Measurements from ENCODE around the gene RBMS1.
"Not testable (repeated sequence)": the region's sequence is repeated elsewhere in the genome, so short reads cannot be mapped to it uniquely, and the experiment has no call there.

RBMS1 gene

DNA sequence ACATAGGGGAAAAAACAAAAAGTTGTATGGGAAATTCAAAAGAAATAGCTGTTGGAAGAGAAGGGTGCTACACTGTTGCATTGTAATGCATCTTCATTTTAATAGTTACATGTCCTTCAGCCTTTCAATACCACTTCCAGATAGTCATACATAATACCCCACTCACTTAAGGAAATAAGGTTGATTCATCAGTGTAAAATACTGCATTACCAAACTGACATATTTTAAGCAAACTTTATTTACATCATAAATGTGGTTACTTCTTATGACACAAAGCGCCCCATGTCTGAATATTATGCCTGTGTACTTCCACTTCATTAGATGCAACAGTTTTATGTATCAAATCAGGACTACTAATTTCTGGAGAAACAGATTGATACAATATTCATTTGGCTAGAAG is 4.5 kb downstream of the RBMS1 start:
- Mint-ChIP-seq H3K4me3 (no peak overlapping the region), H3K36me3 (ENCODE audit: low read depth) (no peaks in the 10 kb centered on the region), H3K27ac (peak overlapping the region; percentile 47), H3K4me1 (peaks cover 73% of the 10 kb centered on the region), H3K9me3 (no peaks in the 10 kb centered on the region), H3K27me3 (no peaks in the 10 kb centered on the region)
- DNase-seq (no peak), ATAC-seq (peak; percentile 26)

DNA sequence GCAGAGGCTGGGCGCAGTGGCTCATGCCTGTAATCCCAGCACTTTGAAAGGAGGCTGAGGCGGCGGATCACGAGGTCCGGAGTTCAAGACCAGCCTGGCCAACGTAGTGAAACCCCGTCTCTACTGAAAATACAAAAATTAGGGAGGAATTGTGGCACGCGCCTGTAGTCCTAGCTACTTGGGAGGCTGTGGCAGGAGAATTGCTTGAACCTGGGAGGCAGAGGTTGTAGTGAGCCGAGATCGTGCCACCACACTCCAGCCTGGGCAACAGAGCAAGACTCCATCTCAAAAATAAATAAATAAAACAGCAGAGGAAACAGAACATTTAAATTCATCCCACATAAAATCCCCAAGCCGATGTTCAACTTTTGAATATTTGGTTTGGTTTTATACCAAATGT is 5.3 kb downstream of the RBMS1 start:
- not testable (repeated sequence) for H3K27ac Mint-ChIP-seq; H3K36me3 Mint-ChIP-seq (ENCODE audit: low read depth); H3K27me3 Mint-ChIP-seq; H3K9me3 Mint-ChIP-seq; DNase-seq; ATAC-seq; H3K4me3 Mint-ChIP-seq
- peaks cover 79% of the 10 kb centered on the region for H3K4me1 Mint-ChIP-seq

DNA sequence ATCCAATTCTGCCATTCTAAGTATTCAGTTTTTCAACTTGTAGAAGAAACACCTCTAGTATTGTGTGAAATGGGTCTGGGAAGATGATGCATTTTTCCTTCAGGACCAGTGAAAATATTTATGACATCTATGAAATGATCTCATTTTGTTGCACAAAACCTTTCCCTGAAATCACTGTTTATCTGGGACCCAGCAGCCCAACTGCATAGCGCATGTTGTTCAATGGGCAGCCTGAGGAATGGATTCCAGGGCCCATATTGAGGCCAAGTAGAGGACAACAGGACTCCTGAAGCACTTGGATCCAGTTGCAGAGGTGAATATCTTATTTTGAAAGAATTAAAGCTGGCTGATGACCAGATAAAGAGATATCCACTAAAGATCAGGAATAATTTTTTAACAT is 7.3 kb downstream of the RBMS1 start:
- Mint-ChIP-seq H3K4me1 (peaks cover 82% of the 10 kb centered on the region), H3K9me3 (no peaks in the 10 kb centered on the region), H3K27ac (no peak overlapping the region), H3K36me3 (ENCODE audit: low read depth) (no peaks in the 10 kb centered on the region), H3K4me3 (no peak overlapping the region), H3K27me3 (no peaks in the 10 kb centered on the region)
- no peak for ATAC-seq
- DNase-seq = no peak

DNA sequence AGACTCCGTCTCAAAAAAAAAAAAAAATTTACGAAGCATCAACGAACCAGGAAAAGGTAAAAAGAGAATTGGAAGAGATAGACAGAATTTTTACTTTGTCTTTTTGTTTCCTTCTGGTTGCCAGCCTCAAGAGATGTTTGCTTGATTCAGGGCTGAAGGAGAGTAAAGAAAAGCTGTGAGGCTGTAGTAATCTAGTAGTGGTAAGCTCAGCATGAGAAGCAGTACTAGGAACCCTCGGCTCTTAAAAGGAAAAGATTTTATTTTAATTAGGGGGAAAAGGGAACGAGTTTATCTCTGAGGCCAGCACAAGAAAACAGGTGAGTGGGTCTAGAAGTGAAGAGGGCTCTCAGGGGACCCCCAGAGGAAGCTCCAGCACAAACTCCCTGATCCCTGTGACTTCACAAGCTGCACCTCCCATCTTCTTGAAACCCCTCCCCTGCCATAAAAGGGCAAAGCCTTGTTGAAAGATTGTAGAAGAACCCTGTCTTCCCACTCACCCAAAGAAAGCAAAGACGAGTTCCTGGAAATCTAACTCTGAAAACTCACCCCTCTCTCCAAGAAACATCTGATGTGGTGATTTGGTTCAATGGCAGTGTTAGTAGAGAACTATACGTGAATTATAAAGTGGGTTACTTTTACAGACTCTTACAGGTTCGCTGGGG is 8.6 kb downstream of the RBMS1 start:
- peaks cover 75% of the 10 kb centered on the region for H3K4me1 Mint-ChIP-seq
- ATAC-seq (peak; percentile 74), DNase-seq (no peak)
- no peaks in the 10 kb centered on the region for H3K9me3 Mint-ChIP-seq
- H3K4me3 Mint-ChIP-seq = peak overlapping the region; percentile 44
- no peaks in the 10 kb centered on the region for H3K36me3 Mint-ChIP-seq (ENCODE audit: low read depth)
- H3K27me3 Mint-ChIP-seq = no peaks in the 10 kb centered on the region
- H3K27ac Mint-ChIP-seq = peak overlapping the region; percentile 78

DNA sequence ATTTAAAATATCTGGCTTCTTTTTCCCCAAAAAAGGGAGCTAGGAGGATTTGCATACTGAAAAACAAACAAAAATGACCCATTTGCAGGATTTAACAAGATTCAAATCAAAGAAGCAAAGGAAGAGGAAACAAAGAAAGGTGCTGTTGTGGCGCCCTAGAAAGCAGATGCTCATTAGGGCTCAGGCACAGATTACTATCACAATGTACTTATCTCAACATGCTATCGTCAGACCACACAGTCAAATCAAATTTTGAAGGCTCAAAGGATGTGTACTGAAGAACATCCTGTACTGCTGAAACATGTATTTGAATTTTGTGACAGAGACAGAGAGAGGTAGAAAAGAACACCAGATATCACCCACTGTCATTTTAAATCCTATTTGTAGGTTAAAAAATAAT is 10.9 kb downstream of the RBMS1 start:
- peak; percentile 62 for ATAC-seq
- no peaks in the 10 kb centered on the region for H3K36me3 Mint-ChIP-seq (ENCODE audit: low read depth)
- no peaks in the 10 kb centered on the region for H3K9me3 Mint-ChIP-seq
- peak overlapping the region; percentile 25 for H3K4me3 Mint-ChIP-seq
- no peaks in the 10 kb centered on the region for H3K27me3 Mint-ChIP-seq
- H3K4me1 Mint-ChIP-seq = peaks cover 63% of the 10 kb centered on the region
- peak overlapping the region; percentile 39 for H3K27ac Mint-ChIP-seq
- DNase-seq = no peak

DNA sequence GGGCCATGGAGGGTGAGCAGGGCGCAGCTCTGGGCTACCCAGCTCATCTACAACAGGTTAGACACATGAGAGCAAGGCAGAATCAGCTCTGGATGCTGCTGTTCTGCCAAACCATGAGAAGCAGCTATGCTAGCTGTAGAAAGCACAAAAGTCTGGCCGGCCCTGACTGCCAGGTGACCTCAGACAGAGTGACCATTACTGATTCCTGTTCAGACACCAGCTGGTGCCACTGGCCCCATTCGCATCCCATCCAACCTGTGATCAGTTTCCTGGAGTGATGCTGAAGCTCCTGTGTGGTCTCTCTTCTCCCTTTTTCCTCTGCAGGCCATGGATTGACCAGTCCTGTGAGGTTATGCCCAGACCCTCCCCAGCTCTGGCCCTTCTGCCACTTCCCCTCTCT is 14.3 kb downstream of the RBMS1 start:
- Mint-ChIP-seq H3K4me3 (no peak overlapping the region), H3K36me3 (ENCODE audit: low read depth) (no peaks in the 10 kb centered on the region), H3K9me3 (no peaks in the 10 kb centered on the region), H3K27ac (no peak overlapping the region), H3K27me3 (no peaks in the 10 kb centered on the region), H3K4me1 (peaks cover 50% of the 10 kb centered on the region)
- DNase-seq = no peak
- no peak for ATAC-seq

DNA sequence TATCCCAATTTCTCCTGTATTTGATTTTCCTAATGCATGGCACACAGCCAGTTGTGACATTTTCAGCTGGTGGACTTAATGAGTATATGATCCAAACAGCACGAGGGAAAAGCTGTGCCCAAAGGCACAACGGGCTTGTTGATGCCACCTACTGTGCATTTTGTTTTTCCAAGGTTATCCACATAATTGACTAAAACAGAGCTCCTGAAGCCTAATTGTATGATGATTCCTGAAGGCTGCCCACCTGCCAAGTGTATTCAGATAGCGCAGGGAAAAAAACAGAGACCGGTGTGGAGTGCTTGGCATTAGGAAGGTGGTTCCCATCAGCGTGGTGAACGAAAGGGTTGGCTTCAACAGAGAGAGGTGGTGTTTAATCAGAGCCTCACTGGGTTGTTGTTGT is 14.9 kb downstream of the RBMS1 start:
- ATAC-seq (no peak), DNase-seq (no peak)
- no peaks in the 10 kb centered on the region for H3K27me3 Mint-ChIP-seq
- H3K4me3 Mint-ChIP-seq = no peak overlapping the region
- H3K36me3 Mint-ChIP-seq (ENCODE audit: low read depth) = no peaks in the 10 kb centered on the region
- H3K9me3 Mint-ChIP-seq = no peaks in the 10 kb centered on the region
- peaks cover 53% of the 10 kb centered on the region for H3K4me1 Mint-ChIP-seq
- no peak overlapping the region for H3K27ac Mint-ChIP-seq

DNA sequence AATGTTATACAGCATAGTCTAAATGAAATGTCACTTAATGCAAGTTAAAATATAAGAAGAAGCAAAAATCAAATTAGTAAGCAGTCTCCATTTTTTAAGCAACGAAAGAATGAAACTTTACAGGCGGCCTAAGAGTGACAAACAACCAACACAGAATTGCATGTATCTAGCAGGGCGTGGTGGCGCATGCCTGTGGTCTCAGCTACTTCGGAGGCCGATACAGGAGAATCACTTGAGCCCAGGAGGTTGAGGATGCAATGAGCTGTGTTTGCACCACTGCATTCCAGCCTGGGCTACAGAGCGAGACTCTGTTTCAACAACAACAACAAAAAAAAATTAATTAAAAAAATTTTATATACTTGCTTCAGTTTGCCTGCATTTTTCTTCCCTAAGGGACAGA is 16.6 kb downstream of the RBMS1 start:
- ATAC-seq = no peak
- Mint-ChIP-seq H3K36me3 (ENCODE audit: low read depth) (no peaks in the 10 kb centered on the region), H3K27me3 (no peaks in the 10 kb centered on the region), H3K4me1 (peaks cover 55% of the 10 kb centered on the region), H3K4me3 (no peak overlapping the region), H3K27ac (no peak overlapping the region), H3K9me3 (no peaks in the 10 kb centered on the region)
- no peak for DNase-seq

DNA sequence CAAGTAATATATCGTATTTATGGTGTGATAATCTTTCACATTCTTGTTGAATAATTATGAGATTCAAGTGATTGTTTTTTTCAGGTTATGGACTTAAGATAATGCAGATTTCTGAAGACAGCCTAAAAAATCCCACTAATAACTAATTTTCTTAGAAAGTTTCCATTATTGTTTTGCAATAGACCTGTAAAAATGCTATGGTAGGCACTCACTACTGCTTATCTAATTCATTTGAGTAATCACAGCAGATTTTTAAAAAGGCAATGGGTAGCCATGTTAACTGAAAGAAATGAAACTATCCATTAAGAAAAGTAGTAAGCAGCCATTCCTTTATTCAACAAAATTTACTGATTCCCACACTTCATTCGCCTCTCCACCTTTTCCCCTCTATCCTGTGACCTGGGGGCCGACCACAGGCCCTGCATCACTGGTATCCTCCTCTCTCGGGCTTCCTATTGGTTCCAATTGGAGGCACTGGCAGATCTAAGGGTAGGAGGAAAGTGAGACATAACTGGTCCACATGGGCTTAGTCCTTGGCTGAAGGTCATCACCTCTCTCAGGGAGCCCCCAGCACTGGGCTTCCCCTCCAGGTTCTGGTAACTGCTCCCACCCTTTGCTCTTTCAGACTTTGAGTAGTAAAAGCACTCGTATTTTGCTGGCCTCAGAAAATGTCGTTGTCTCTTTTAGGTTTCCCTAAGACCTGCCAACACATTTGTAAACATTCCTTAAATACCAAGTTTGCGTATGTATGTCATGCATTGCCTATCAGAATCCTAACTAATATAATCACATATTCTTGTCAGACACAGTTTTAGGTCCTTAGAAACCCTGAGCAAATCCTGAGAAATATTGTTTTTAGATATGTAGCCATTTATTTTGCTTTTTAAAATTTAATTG is 18.5 kb downstream of the RBMS1 start:
- no peaks in the 10 kb centered on the region for H3K36me3 Mint-ChIP-seq (ENCODE audit: low read depth)

DNA sequence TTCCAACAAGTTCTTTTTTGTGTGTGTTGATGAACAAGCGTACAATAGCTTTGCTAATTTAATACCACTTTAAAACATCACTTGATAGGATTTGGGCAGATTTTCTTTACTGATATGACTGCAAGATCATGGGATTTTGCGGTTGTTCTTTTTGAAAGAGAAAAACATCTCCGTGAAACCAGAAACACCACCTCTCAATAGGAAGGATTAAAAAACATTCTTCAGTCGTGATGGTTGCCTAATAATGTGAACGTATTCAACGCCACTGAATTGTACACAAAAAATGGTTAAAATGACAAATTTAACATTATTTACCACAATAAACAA is 19.3 kb downstream of the RBMS1 start:
- Mint-ChIP-seq H3K27me3 (no peaks in the 10 kb centered on the region), H3K9me3 (no peaks in the 10 kb centered on the region), H3K36me3 (ENCODE audit: low read depth) (no peaks in the 10 kb centered on the region), H3K4me3 (peak overlapping the region; percentile 32), H3K4me1 (peaks cover 59% of the 10 kb centered on the region), H3K27ac (peak overlapping the region; percentile 38)
- ATAC-seq (no peak), DNase-seq (no peak)

More for the DNA sequence above, 18.5 kb downstream of the RBMS1 start:
- peaks cover 56% of the 10 kb centered on the region for H3K4me1 Mint-ChIP-seq
- ATAC-seq = peak; percentile 69
- peak overlapping the region; percentile 38 for H3K27ac Mint-ChIP-seq
- no peaks in the 10 kb centered on the region for H3K9me3 Mint-ChIP-seq
- H3K27me3 Mint-ChIP-seq = no peaks in the 10 kb centered on the region
- DNase-seq = no peak
- peak overlapping the region; percentile 32 for H3K4me3 Mint-ChIP-seq

DNA sequence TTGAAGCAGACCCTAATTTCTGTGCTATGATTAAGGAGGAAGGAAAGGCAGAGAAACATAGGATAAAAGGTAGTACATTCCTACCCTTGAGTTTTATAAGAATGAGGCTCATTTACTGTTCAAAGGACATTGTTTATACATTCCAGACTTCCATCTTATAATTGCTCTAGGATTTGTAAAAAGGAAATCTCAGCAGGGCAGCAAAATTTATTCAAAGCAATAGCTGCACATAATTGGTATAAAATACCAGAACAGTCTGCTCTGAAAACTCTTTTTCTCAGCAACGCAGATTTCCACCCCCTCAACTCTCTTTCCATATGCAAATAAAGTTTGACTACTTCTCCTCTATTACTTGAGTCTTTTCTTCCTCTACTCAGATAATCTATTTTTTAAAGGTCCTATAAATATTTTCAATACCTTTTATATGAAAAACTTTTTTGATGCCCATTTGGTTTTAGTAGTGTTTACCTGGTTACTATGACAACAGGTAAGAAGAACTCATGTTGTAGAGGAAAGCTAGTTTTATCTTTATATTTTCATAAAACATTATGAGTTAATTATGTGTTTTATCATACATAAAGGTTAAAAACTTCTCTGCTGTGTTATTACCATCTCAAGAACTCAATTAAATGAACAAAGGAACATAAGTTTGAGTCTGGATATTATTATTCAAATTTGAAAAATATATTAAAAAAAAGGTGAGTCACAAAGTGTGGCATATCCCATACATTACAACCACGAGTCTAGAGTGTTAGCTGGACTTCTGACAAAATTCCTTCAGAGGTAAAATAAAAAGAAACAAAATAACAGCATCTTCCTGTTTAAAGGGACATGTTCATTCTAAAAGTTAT is 19.9 kb downstream of the RBMS1 start:
- no peak for DNase-seq
- H3K4me3 Mint-ChIP-seq = peak overlapping the region; percentile 32
- no peak for ATAC-seq
- H3K27ac Mint-ChIP-seq = peak overlapping the region; percentile 61
- peaks cover 62% of the 10 kb centered on the region for H3K4me1 Mint-ChIP-seq
- H3K36me3 Mint-ChIP-seq (ENCODE audit: low read depth) = no peaks in the 10 kb centered on the region
- H3K9me3 Mint-ChIP-seq = no peaks in the 10 kb centered on the region
- no peaks in the 10 kb centered on the region for H3K27me3 Mint-ChIP-seq

DNA sequence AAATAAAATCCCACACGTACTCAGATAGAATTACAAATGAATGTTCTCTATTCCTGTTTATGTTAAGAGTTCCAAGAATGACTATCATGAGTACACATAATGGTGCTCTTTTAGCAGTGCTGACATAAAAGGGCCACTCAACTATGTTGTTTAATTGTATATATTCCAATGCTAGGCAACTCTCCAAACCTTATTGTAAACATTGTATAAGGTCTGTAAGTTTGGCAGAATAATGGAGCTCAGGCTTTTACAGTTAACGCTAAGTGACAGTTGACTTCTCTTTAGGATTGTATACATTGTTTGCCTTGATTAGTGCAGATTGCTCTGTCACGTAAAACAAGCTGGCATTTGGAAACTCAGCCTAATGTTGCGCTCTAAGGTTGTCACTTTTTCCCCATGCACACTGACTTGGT is 20.8 kb downstream of the RBMS1 start:
- Mint-ChIP-seq H3K36me3 (ENCODE audit: low read depth) (no peaks in the 10 kb centered on the region), H3K4me3 (no peak overlapping the region), H3K27ac (peak overlapping the region; percentile 61), H3K4me1 (peaks cover 57% of the 10 kb centered on the region), H3K9me3 (no peaks in the 10 kb centered on the region), H3K27me3 (no peaks in the 10 kb centered on the region)
- ATAC-seq (peak; percentile 43), DNase-seq (no peak)

DNA sequence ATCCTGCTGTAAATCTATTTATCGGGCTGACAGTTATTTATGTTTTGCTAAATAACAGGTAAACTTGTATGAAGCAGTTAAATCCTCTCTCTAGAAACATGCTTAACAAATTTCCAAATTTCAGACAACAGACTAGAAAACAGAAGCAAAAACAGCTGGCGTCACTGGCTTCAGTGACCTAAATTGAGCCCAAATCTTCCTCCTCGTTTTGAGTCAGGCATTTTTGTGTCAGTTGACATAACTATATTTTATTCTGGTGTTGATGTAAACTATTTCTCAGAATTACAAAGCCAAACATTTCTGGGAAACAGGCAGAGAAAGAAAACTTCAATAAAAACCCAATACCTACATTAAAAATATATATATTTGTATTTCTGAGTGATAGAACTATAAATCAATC is 21.7 kb downstream of the RBMS1 start:
- DNase-seq = no peak
- Mint-ChIP-seq H3K4me3 (no peak overlapping the region), H3K27ac (no peak overlapping the region), H3K9me3 (no peaks in the 10 kb centered on the region), H3K27me3 (no peaks in the 10 kb centered on the region), H3K4me1 (peaks cover 58% of the 10 kb centered on the region), H3K36me3 (ENCODE audit: low read depth) (no peaks in the 10 kb centered on the region)
- ATAC-seq = no peak

DNA sequence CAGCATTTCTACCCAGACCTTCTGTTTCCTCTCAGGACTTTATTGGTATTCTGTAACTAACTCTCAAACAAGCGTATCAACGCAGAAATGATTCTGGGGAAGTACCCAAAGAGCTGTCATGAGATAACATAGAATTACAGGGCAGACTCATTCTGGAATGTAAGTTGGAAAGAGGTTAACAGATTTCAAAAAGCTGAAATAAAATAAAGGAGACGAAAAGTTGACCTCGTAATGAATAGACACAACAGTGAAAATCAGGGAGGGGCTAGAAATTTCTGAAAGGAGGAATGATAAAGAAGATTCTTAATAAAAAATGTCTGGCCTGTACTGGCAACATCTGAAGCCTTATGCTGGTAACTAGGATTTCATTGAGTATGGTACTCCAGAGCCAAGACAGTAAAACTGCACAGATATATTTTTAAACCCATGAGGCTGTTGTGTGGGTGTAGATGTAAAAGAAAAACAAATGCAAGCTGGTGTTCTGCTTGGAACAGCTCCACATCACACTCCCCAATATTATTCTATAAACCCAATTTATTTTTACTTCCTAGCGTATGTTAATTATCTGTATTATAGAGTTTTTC is 23.9 kb downstream of the RBMS1 start:
- no peaks in the 10 kb centered on the region for H3K9me3 Mint-ChIP-seq
- no peaks in the 10 kb centered on the region for H3K36me3 Mint-ChIP-seq (ENCODE audit: low read depth)
- no peaks in the 10 kb centered on the region for H3K27me3 Mint-ChIP-seq
- no peak overlapping the region for H3K4me3 Mint-ChIP-seq
- DNase-seq (no peak), ATAC-seq (no peak)
- H3K27ac Mint-ChIP-seq = no peak overlapping the region
- H3K4me1 Mint-ChIP-seq = peaks cover 65% of the 10 kb centered on the region
